Stimulated activated CD8-positive, alpha-beta memory T cell treated with anti-CD3 and anti-CD28 coated beads, Interleukin-12 subunit alpha, Interleukin-12 subunit beta, amount 100 ng/mL, for 24 hours (primary cell): ENCODE measurements around the gene L3MBTL4.
"Not testable (repeated sequence)": the region's sequence is repeated elsewhere in the genome, so short reads cannot be mapped to it uniquely, and the experiment has no call there.

Source experiments
- DNase-seq: peaks from one replicate; pipeline ENCODE4 v3.0.0-alpha.2; 2020; ENCODE audit errors: extremely low read depth

Gene L3MBTL4

DNA sequence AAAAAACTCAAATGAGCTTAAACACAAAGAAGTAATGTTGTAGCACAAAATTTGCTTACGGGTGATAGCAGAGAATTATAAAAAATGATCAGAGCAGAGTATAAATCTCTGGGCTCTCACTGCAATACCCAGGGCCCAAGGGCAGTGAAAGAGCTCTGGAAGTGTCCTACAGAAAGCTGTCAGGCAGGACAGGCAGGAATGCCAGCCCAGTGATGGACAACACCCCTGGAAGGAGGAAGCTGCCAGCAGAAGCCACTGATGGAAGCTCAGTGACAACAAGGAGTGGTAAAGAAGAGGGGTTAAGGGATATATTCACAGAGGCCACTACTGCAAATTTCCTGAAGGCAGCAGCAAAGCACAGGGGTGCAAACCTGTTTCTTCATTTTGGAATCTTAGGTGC, 214.9 kb downstream of the L3MBTL4 start:
- no peak for DNase-seq

DNA sequence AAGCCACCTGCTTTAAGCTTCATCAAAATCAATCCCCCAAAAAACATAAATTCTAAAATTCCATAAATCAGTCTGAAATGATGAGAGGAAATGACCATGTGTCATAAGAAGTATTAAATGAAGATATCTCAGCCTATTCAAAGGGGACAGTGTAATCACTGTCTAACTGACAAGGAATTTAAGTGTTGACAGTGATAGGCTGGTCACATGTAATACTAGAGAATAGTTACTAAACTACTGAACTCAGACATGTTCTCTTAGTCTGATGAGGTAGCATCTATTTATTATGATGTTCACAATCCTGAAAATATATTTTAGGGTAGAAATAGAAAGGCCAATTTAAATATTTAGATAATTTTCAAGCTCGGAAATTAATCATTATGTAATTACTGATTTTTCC, 216.1 kb downstream of the L3MBTL4 start:
- no peak for DNase-seq

- no peak for DNase-seq
These were observed 220.1 kb downstream of the L3MBTL4 start for GRCh38 chr18:6194640-6195039.

GRCh38 chr18:6185782-6186181, 228.9 kb downstream of the L3MBTL4 start:
- not testable (repeated sequence) for DNase-seq

GRCh38 chr18:6174983-6175745, 239.5 kb downstream of the L3MBTL4 start:
- no peak for DNase-seq

DNA sequence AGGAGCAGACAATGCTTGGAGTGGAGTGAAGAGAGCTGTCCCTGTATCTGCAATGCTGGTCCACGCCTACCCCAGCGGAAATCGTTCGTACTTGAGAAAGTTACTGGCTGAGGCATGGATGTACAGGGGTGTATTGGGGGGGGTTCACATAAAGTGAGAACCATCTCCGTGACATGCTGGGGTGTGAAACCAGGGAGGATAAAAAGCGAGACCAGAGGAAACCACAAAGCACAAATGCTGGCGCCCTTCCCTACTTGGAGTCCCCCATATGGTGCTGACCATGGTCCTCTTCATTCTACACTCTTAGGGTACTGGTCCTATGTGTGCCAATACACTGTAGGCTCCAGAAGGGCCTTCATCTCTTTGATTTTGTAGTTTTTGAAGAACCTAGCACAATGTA, 244.1 kb downstream of the L3MBTL4 start:
- DNase-seq, result no peak

DNA sequence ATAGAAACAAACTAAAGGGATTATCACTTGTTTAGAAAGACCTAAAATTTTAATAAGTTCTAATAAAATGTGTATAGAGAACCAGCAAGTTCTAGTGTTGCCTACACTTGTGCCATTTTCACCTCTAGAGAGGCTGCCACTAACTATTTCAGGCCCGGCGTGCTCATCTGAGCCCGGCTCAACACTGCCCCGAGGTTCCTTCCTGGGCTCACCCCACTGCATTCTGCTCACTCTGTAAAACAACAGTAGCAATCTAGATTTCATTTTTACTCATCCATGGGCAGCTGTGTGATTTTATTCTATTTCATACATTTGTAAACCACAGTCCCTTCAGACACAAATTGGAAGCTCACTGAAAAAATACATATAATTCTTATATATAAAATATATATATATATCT, 253.2 kb downstream of the L3MBTL4 start:
- DNase-seq, result no peak

DNA sequence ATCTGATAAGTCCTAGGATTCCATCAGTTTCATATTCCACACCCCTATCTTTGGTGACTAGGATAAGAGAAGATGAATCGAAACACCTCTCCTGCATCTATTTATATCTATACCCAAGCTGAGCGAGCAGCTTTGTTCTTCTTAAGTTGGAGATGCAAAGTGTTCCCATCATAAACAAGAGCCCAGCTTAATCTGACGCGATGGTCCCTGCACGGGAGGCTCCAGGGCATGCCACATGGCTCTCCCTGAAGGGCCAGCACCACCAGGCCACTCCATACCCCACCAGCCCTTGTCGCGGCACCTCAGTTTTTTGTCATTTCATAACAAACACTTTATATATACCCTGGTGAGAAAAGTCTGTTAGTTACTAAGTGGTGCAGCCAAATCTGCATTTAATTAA, 255.3 kb downstream of the L3MBTL4 start:
- no peak for DNase-seq

GRCh38 chr18:6158958-6159357, 255.8 kb downstream of the L3MBTL4 start:
- DNase-seq, result no peak

DNA sequence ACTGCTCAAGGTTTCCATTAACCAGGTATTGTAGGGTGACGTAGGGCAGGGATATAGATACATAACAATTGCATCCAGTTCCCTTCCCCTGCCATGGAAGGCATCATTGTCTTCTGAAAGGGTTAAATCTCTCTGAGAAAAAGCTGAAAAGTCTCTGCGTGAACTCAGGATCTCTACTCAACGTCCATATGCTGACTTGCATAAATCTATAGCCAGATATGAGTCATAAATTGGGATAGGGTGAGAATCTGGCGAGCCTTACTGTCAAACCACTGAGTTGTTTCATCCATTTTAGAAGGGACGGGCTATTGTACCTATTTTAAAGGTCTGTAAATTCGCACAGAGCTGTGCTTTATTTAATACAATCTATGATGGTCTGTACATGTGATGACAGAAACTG, 258.3 kb downstream of the L3MBTL4 start:
- DNase-seq, result no peak

- no peak for DNase-seq
These were observed 259.0 kb downstream of the L3MBTL4 start for GRCh38 chr18:6155707-6156106.

DNA sequence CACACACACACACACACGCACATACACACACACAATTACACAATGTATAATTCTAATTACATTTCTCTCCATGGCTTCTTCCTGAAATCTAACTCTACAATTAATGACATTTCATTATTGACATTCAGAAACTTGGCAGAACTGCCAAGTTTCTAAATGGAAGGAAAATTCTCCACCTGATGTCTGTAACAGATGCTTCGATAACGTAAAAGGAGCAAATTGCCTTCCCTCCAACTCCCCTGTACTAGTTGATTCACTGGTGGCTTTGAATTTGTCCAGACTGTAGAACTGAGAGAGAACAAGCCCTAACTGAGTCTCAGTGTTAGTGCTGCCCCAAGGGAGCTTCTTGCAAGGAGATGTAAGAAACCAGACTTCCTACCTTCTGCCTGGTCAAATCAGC, 264.3 kb downstream of the L3MBTL4 start:
- no peak for DNase-seq

- no peak for DNase-seq
These were observed 268.4 kb downstream of the L3MBTL4 start for GRCh38 chr18:6146307-6146661.

DNA sequence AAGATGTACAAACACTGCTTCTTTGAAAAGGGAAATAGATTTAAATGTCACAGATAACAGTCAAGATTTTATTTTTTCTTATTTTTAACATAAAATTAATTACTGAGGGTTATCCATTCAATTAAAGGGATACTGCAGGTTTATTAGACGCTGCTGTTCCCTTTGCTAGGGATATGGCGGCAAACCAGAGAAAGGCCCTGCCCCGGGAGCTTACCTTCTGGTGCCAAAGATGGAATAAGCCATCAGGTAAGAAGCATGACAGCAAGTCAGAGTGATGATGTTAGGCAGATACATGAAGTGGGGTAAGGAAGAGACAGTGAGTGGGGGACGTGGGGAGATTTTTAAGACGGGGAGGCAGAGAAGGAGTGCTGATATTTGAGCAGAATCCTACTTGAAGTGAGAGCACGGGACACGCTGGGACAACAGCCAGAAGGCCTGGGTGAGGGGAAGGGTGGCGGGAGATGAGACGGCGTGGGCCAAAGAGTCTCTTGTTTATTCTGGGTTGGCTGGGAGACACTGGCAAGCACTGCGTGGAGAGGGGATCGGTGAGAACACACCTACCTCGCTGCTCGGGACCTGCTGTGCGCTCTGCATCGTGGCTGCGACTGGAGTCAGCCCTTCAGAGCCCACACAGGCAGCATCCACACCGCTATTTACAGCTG, 268.9 kb downstream of the L3MBTL4 start:
- DNase-seq, result no peak

- DNase-seq, result no peak
These were observed 275.7 kb downstream of the L3MBTL4 start for GRCh38 chr18:6139007-6139406.

GRCh38 chr18:6135901-6136300, 278.8 kb downstream of the L3MBTL4 start:
- not testable (repeated sequence) for DNase-seq

GRCh38 chr18:6135029-6135428, 279.7 kb downstream of the L3MBTL4 start:
- DNase-seq, result not testable (repeated sequence)

GRCh38 chr18:6132751-6133368, 281.9 kb downstream of the L3MBTL4 start:
- DNase-seq, result no peak

DNA sequence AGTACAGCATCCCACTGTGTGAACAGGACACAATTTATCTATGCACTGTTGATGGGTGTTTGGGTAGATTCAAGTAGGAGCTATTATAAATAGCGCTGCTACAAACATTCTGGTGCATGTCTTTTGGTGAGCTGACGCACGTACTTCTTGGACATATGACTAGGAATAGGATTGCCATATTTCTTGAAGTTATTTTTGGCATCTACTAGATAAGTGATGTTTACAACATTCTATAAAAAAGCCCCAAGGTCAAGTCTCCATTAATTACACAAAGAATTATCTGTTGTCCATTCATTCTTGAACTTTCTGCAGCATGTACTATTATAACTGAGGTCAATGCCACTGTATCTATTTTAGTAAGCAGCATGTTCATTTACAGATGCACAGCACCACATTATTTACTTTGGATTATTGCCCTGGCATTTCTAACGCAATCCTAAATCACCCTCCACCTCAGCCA, 293.9 kb downstream of the L3MBTL4 start:
- no peak for DNase-seq

DNA sequence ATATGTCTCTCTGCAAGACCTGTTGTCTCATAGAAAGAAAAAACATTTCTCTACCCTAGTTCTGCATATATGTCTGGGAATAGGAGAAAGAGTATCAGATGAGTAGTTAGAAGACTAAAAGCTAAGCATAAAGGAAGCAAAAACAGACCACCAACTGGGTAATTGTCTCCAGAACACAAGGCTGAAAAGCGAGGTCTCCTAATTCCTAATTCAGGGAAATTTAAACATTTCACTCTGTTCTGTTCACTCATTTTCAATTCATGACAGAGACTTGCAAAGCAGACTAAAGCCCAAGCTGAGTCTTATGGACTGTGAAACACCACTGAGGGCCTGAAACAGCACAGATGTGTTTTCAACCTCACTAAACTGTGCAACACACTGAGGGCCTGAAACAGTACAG, 294.9 kb downstream of the L3MBTL4 start:
- no peak for DNase-seq

DNA sequence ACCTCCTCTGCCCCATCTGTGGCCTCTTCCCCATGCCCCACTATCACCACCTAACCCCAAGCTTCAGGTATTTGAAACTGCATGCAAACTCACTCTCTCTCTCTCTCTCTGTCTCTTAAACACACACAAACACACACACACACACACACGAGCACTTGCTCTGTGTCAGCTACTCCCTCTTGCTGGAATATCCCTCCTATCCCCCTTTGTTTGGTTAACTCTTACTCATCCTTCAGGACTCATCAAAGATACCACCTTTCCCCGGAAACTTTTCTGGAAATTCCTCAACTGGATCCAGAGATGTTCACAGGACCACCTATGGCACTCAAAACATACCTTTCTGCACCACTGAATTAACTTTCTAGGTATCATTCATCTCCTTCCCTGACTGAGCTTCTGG, 296.6 kb downstream of the L3MBTL4 start:
- no peak for DNase-seq

- DNase-seq, result no peak
These were observed 299.0 kb downstream of the L3MBTL4 start for GRCh38 chr18:6115710-6116109.

- DNase-seq, result no peak
These were observed 301.1 kb downstream of the L3MBTL4 start for GRCh38 chr18:6113650-6114049.
